GM12878 (cell line): Measurements from ENCODE around the gene NCAM2. TPM values are rescaled to one million over a fixed set of nuclear protein-coding genes. Genes with fewer than 3 reads are reported as not detected.

Experiments
- ATAC-seq: fragments of 200-7000 bp; cut with Tn5 transposase; 3 replicates; pipeline ENCODE4 v1.9.1; 2020; ENCODE audit warnings: mild to moderate bottlenecking, moderate library complexity
- BruUV-seq: library from RNA; stranded (reverse); fragments of 400-500 nt; replicated peaks from 2 replicates; lab custom pipeline; 2021; lab: Mats Ljungman, UMichigan
- CTCF ChIA-PET: fragments of 300-600 bp; sonication (Branson Sonifier 250); formaldehyde crosslinking; extraction: SDS; loops from one replicate; lab custom pipeline; 2021; ENCODE audit warnings: inconsistent platforms; lab: Yijun Ruan, JAX
- POLR2A ChIA-PET: fragments of 350-600 bp; formaldehyde crosslinking; extraction: SDS; loops from one replicate; lab custom pipeline; 2021; ENCODE audit warnings: inconsistent platforms; lab: Charles Lee
- RAD21 ChIA-PET: fragments of 300-600 bp; sonication (Branson Sonifier 250); formaldehyde crosslinking; loops from one replicate; lab custom pipeline; 2023; ENCODE audit warnings: antibody characterized with exemption; ENCODE audit not compliant: unreplicated experiment; lab: Charles Lee
- SMC1A ChIA-PET: fragments of 300-600 bp; sonication (Branson Sonifier 250); formaldehyde crosslinking; loops from one replicate; lab custom pipeline; 2023; ENCODE audit not compliant: unreplicated experiment, uncharacterized antibody; lab: Charles Lee
- DNase-seq: peaks from one replicate; pipeline ENCODE4 v3.0.0-alpha.2; 2011; ENCODE audit warnings: low read depth, low spot score
- FAIRE-seq: peaks from 3 replicates; lab custom pipeline; 2011; peaks lifted over from hg19 to GRCh38; lab: Jason Lieb, UNC
- H2AFZ ChIP-seq: 2 replicates; pipeline ENCODE4 v1.6.0; 2011; ENCODE audit warnings: low read depth, low read length, control low read depth; ENCODE audit not compliant: control insufficient read depth
- H3K27ac ChIP-seq: 2 replicates; pipeline ENCODE4 v1.5.1; 2011; ENCODE audit warnings: control low read depth; ENCODE audit not compliant: control insufficient read depth, insufficient read depth
- H3K27me3 ChIP-seq, 2 experiments: replicated peaks in 1 of 2; 2 replicates each; pipeline versions ENCODE4 v1.6.0 to v1.6.1; 2011; ENCODE audit warnings: low read length in 1 of 2; ENCODE audit not compliant: control insufficient read depth in 2 of 2, insufficient read depth in 2 of 2
- H3K36me3 ChIP-seq, 2 experiments: 2 replicates each; pipeline ENCODE4 v1.5.1; 2011; ENCODE audit warnings: low read length in 1 of 2; ENCODE audit not compliant: control insufficient read depth in 2 of 2, insufficient read depth in 2 of 2
- H3K4me1 ChIP-seq: 2 replicates; pipeline ENCODE4 v1.6.1; 2011; ENCODE audit warnings: mild to moderate bottlenecking, low read length, moderate library complexity, mixed read lengths; ENCODE audit not compliant: control insufficient read depth, insufficient read depth
- H3K4me2 ChIP-seq: 2 replicates; pipeline ENCODE4 v1.6.0; 2011; ENCODE audit warnings: control low read depth; ENCODE audit not compliant: control insufficient read depth, insufficient read depth
- H3K4me3 ChIP-seq: fragments of 200-600 bp; sonication (generic); 2 replicates; pipeline ENCODE4 v1.5.1; 2016
- H3K79me2 ChIP-seq: 2 replicates; pipeline ENCODE4 v1.6.0; 2011; ENCODE audit warnings: low read length; ENCODE audit not compliant: control insufficient read depth, insufficient read depth
- H3K9ac ChIP-seq: 2 replicates; pipeline ENCODE4 v1.8.0; 2011; ENCODE audit warnings: low read length, control low read depth, mixed read lengths; ENCODE audit not compliant: control insufficient read depth, insufficient read depth
- H3K9me3 ChIP-seq: replicated peaks from 3 replicates; pipeline ENCODE4 v1.5.1; 2011; ENCODE audit warnings: mild to moderate bottlenecking, low read length; ENCODE audit not compliant: control insufficient read depth, insufficient read depth
- H4K20me1 ChIP-seq: 2 replicates; pipeline ENCODE4 v1.6.0; 2011; ENCODE audit not compliant: control insufficient read depth, insufficient read depth
- BCLAF1 ChIP-seq: fragments of 450-650 bp; IDR thresholded peaks from 2 replicates; pipeline ENCODE4 v1.6.1; 2017; ENCODE audit warnings: antibody characterized with exemption, mild to moderate bottlenecking, moderate library complexity
- CHD4 ChIP-seq: fragments of 200-600 bp; sonication (generic); IDR thresholded peaks from 2 replicates; pipeline ENCODE4 v1.6.1; 2016; ENCODE audit warnings: mild to moderate bottlenecking
- ESRRA ChIP-seq: IDR thresholded peaks from 2 replicates; pipeline ENCODE4 v1.6.1; 2012; ENCODE audit warnings: mild to moderate bottlenecking, low read length, improper control_type of control experiment
- IRF5 ChIP-seq: fragments of 450-650 bp; IDR thresholded peaks from 2 replicates; pipeline ENCODE4 v1.6.1; 2017; ENCODE audit warnings: borderline replicate concordance
- KLF5 ChIP-seq: fragments of 450-650 bp; IDR thresholded peaks from 2 replicates; pipeline ENCODE4 v1.6.1; 2014; ENCODE audit warnings: mild to moderate bottlenecking; ENCODE audit not compliant: partially characterized antibody
- RELA ChIP-seq: fragments of 450-650 bp; IDR thresholded peaks from 2 replicates; pipeline ENCODE4 v1.8.0; 2014; ENCODE audit warnings: borderline replicate concordance; ENCODE audit not compliant: partially characterized antibody
- SKIL ChIP-seq: fragments of 450-650 bp; IDR thresholded peaks from 2 replicates; pipeline ENCODE4 v1.6.1; 2017; ENCODE audit warnings: mild to moderate bottlenecking, low read depth, inconsistent platforms; ENCODE audit not compliant: poor library complexity, severe bottlenecking
- ZBTB33 ChIP-seq: fragments of 450-650 bp; IDR thresholded peaks from 2 replicates; pipeline ENCODE4 v1.6.1; 2017; ENCODE audit warnings: mild to moderate bottlenecking
- WGBS: methylation state at CpG from one replicate; pipeline ENCODE4 v1.1.6; 2016; ENCODE audit warnings: low lambda C conversion rate; ENCODE audit not compliant: insufficient replicate concordance, insufficient coverage; ENCODE audit errors: missing lambda C conversion rate; 5-methylcytosine and 5-hydroxymethylcytosine counted together
- in situ Hi-C: fragments of 300-500 bp; cut with MboI; formaldehyde crosslinking; loops from 9 replicates; pipeline ENCODE4 v1.14.3; 2018; ENCODE audit warnings: mixed read lengths
- intact Hi-C: fragments of 100-400 bp; cut with micrococcal nuclease; formaldehyde crosslinking; loops from one replicate; pipeline ENCODE4 v1.14.2; 2022; ENCODE audit not compliant: unreplicated experiment
- polyA plus RNA-seq, 11 experiments: library from polyadenylated mRNA; depleted of rRNA in 4 of 11; unstranded in 6 of 11; stranded (reverse) in 5 of 11; fragments of >200 nt; fragmentation: Nextera tagmentation in 4 of 11; fragmentation: Illumina TruSeq in 1 of 11; extraction: Ambion mirVana in 4 of 11; extraction: Trizol in 1 of 11; gene quantifications; 1 replicate in 1 of 11; 2 replicates in 10 of 11; pipeline versions ENCODE4 v1.2.1 to v1.2.3, GENCODE V29; 2011 to 2016; ENCODE audit warnings: inconsistent platforms in 2 of 11, missing spikeins in 2 of 11, low read depth in 1 of 11
- total RNA-seq, 4 experiments: library from RNA; depleted of rRNA in 3 of 4; stranded (reverse); fragments of >200 nt in 3 of 4; fragmentation: Illumina TruSeq in 1 of 4; extraction: Trizol in 1 of 4; gene quantifications; 2 replicates each; pipeline versions ENCODE4 v1.2.1 to v1.2.3, GENCODE V29; 2013 to 2021

Gene NCAM2
- total and polyA plus RNA-seq, 10 of the 15 experiments (the other 5 are each of a cell fraction or from before 2014, with no cell fraction given), result 0.23 to 0.27 TPM; not detected in 8

GRCh38 chr21:21231913-21232312, 233.7 kb downstream of the NCAM2 start:
- Histone ChIP-seq H3K27me3 (no peaks in the 10 kb centered on the region), H3K79me2 (no peaks in the 10 kb centered on the region), H3K4me3 (no peak overlapping the region), H2AFZ (no peak overlapping the region), H3K4me1 (no peaks in the 10 kb centered on the region), H3K27ac (no peak overlapping the region), H3K36me3 (no peaks in the 10 kb centered on the region), H4K20me1 (no peaks in the 10 kb centered on the region), H3K9me3 (no peaks in the 10 kb centered on the region), H3K4me2 (no peak overlapping the region), H3K9ac (no peak overlapping the region)
- CTCF ChIA-PET, result interaction anchor here (1.4 kb wide), 1 partner anchor 10 kb away, joined by 3 read pairs; no protein-coding TSS in a partner anchor
- no TSS peak for BruUV-seq
- WGBS, result 0% methylated on average over 1 of the region's 1 CpG
- POLR2A ChIA-PET, result no interaction called here
- RAD21 ChIA-PET, result no interaction called here
- DNase-seq (no peak), FAIRE-seq (no peak), ATAC-seq (no peak)
- intact Hi-C loops, result no loop called here
- in situ Hi-C loops, result no loop called here
- no peak for TF ChIP-seq RELA
- no peak for TF ChIP-seq BCLAF1
- TF ChIP-seq KLF5, result no peak
- TF ChIP-seq ZBTB33, result no peak
- TF ChIP-seq CHD4, result no peak
- no peak for TF ChIP-seq ESRRA
- TF ChIP-seq IRF5, result no peak
- TF ChIP-seq SKIL, result no peak
- SMC1A ChIA-PET, result no interaction called here
